GM19023 (cell line): Measurements from ENCODE around the gene MAP4K3.
"Not testable (repeated sequence)": the region's sequence is repeated elsewhere in the genome, so short reads cannot be mapped to it uniquely, and the experiment has no call there.

Experiments
- ATAC-seq: cut with Tn5 transposase; IDR thresholded peaks from one replicate; pipeline ENCODE4 v1.9.1; 2021; ENCODE audit warnings: mild to moderate bottlenecking, moderate library complexity; ENCODE audit not compliant: unreplicated experiment

The MAP4K3 gene

GRCh38 chr2:39378968-39379367 is 58.1 kb downstream of the MAP4K3 start:
- ATAC-seq = no peak

- peak; percentile 68 for ATAC-seq
Observed at GRCh38 chr2:39377226-39377939, 59.7 kb downstream of the MAP4K3 start.

DNA sequence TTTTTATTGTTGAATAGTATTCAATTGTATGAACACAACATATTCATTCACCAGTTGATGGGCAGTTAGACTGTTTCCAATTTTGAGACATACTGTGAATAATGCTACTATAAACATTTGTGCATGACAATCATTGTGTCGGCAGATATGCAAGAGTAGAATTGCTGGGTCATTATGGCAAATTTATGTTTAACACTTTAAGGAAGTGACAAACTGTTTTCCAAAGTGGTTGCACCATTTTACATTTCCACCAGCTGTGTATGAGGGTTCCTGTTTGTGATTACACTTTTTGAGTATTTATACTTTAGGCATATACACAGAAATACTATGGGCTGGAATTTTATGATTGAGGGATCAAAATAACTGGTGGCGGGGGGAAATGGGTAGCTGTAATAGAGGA is 61.2 kb downstream of the MAP4K3 start:
- ATAC-seq = no peak

GRCh38 chr2:39373181-39373802 is 63.8 kb downstream of the MAP4K3 start:
- no peak for ATAC-seq

DNA sequence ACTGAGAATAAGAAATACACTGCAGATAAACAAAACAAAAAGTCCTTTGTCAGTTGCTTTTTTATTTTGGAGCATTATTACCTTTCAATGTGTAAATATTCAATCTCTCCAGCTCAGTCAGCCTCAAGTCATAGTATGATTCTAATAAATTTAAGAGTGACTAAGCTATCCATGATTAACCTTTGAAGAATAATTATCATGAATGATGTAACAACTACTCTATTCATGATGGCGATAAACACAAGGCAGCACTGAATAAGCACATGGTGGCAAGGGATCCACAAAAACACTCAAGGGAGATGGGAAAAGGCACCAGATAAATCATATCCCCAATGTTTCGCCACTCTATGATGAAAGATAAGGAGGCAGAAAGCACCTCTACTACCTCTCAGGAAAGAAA is 67.0 kb downstream of the MAP4K3 start:
- no peak for ATAC-seq

DNA sequence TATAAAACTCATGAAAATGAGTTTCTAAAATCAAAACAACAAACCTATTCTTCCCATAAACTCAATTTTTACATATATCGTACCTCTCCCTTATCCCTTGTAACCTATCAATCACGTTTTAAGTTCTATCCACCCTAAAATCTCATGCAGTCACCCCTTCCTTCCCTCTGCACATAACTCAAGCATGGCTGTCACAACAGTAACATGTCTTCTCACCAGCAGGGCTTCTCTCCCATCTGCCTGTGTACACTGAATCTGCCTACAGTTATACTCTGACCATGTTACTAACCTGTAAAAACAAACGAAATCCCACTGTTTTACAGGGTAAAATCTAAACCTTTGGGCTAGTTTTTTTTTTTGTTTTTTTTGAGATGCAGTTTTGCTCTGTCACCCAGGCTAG is 68.2 kb downstream of the MAP4K3 start:
- ATAC-seq = no peak

DNA sequence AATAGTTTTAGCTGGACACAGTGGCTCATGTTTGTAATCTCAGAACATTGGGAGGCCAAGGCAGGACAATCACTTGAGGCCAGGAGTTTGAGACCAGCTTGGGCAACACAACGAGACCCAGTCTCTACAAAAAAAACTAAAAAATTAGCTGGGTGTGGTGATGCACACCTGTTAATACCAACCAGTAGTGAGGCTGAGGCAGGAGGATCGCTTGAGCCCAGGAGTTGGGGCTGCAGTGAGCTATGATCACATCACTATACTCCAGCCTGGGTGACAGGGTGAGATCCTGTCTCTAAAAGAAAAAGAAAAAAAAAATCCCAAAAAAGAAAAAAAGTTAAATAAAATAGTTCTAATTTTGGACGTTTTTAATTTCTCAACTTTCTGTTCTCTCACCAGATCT is 68.7 kb downstream of the MAP4K3 start:
- no peak for ATAC-seq

DNA sequence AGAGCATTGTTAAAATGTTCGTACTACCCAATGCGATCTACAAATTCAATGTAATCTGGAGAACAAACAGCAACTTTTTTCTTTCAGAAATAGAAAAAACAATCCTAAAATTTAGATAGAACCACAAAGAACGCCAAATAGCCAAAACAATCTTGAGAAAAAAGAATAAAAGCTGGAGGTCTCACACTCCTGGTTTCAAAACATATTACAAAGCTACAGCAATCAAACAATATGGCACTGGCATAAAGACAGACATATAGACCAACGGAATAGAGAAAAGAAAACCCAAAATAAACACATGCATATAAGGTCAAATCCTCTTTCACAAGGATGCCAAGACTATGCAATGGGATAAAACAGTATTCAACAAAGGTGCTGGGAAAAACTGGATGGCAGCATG is 74.5 kb downstream of the MAP4K3 start:
- ATAC-seq = no peak

DNA sequence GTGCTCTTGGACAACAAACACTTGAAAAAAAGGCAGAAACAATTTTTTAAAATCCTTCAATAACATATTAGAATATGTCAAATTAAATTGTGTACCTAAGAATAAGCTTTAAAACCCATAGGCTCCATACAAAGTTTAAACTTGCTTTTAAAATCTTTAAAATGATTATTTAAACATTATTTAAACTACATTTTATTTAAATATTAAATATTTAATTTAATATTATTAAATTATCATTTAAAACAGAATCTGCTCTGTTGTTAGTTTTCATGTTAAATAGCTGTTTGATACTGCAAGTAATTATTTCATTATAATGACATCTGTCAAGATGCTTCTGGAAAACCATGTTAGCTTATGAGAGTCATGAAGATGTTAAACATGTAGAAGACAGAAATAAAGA is 75.6 kb downstream of the MAP4K3 start:
- ATAC-seq = no peak

GRCh38 chr2:39360342-39360741 is 76.7 kb downstream of the MAP4K3 start:
- not testable (repeated sequence) for ATAC-seq

- no peak for ATAC-seq
Observed at GRCh38 chr2:39359453-39360038, 77.5 kb downstream of the MAP4K3 start.

GRCh38 chr2:39356922-39357639 is 80.0 kb downstream of the MAP4K3 start:
- ATAC-seq = no peak

- ATAC-seq = no peak
Observed at GRCh38 chr2:39350658-39351057, 86.4 kb downstream of the MAP4K3 start.

GRCh38 chr2:39338502-39338901 is 98.6 kb downstream of the MAP4K3 start:
- ATAC-seq = no peak

DNA sequence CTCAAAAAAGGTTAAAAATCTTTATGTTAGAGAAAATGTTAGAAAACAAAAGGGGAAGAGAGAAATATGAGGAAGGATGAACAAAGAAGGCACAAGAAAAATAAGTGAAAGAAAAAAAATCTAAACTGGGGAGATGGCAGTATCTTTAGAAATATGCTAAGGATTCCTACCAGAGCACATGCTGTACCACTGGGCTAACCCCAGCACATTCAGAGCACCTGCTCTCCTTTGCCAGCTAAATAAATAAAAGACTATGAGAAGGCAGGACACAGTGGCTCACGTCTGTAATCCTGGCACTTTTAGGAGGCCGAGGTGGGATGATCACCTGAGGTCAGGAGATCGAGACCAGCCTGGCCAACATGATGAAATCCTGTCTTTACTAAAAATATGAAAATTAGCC is 101.2 kb downstream of the MAP4K3 start:
- ATAC-seq = no peak

- no peak for ATAC-seq
Observed at GRCh38 chr2:39334978-39335377, 102.1 kb downstream of the MAP4K3 start.

DNA sequence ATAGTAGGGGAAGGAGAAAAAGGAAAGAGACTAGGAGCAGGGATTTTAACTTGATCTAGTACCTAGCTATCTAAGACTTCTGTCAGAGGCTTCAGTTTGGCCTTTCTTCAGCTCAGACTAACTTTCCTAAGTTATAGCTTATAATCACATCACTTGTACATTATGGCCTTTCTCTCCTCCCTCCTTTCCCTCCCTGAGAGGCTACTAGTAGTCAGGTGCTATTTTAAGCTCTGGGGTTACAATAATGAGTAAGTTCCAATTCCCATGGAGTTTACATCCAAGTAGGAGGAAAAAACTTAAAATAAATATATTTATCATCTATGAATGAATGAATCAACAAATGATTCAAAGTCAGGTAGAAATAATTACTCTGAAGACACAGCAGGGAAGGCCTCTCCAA is 102.6 kb downstream of the MAP4K3 start:
- no peak for ATAC-seq

DNA sequence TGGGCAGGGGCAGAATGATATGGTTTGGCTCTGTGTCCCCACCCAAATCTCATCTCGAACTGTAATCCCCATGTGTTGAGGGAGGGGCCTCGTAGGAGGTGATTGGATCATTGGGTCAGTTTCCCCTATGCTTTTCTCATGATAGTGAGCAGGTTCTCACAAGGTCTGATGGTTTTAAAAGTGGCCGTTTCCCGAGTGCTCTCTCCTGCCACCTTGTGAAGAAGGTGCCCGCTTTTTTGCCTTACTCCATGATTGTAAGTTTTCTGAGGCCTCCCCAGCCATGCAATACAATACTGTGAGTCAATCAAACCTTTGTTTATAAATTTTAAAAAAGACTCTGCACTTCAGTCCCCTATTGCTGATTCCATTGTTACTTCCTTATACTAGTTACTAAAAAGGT is 110.4 kb downstream of the MAP4K3 start:
- ATAC-seq = no peak

DNA sequence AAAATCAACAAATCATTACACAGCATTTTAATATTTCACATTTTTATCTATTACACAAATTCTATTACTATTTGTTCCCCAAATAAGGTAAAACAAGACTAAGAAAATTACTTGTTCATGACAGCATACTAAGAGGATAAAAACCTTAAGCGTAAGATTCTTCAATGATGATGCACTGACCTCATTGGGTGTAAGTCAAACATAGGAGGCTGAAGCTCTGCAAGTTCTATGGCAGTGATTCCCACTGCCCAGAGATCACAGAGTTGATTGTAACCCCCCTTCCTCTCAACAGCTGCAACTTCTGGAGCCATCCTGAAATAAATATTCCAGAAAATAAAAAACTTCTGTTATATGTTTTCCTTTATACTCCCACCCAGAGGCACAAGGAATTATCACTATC is 111.1 kb downstream of the MAP4K3 start:
- no peak for ATAC-seq

DNA sequence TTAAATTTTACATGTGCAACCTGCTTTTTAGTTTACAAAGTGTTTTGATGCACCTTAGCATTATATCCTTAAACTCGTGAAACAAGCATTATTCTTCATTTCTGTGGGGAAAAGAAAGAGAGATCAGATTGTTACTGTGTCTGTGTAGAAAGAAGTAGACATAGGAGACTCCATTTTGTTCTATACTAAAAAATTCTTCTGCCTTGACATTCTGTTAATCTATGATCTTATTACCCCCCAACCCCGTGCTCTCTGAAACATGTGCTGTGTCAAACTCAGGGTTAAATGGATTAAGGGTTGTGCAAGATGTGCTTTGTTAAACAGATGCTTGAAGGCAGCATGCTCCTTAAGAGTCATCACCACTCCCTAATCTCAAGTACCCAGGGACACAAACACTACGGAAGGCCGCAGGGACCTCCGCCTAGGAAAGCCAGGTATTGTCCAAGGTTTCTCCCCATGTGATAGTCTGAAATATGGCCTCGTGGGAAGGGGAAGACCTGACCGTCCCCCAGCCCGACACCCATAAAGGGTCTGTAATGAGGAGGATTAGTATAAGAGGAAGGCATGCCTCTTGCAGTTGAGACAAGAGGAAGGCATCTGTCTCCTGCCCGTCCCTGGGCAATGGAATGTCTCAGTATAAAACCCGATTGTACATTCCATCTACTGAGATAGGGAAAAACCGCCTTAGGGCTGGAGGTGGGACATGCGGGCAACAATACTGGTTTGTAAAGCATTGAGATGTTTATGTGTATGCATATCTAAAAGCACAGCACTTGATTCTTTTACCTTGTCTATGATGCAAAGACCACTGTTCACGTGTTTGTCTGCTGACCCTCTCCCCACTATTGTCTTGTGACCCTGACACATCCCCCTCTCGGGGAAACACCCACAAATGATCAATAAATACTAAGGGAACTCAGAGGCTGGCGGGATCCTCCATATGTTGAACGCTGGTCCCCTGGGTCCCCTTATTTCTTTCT is 115.7 kb downstream of the MAP4K3 start:
- ATAC-seq = not testable (repeated sequence)

DNA sequence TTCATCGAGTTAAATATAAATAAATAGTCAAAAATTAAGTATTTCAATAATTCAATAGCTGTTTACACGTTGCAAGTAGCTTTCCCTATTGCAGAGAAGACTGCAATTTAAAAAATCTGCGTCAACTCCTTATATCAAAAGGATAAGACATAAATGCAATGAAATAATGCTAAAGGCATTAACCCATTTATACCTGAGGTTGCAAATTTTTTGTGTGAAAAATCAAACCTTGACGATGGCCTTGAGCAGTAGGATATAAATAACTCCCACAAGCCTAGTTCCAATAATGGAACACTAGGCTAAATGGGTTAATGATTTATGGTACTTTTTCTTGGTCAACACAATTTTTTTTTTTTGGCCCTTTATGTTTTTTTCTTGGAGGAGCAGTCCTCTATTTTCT is 116.9 kb downstream of the MAP4K3 start:
- ATAC-seq = no peak
